Small intestine (tissue), 7 donors: ENCODE results near the gene NMNAT3. TPM values are rescaled to one million over a fixed set of nuclear protein-coding genes. Genes with fewer than 3 reads are reported as not detected.

Source experiments
- DNase-seq, 2 donors: peaks; one replicate each; pipeline versions ENCODE4 v3.0.0 to v3.0.0-alpha.2; 2013
- FAIRE-seq: peaks from 2 replicates; lab custom pipeline; 2012; peaks lifted over from hg19 to GRCh38; lab: Jason Lieb, UNC
- H3K27ac ChIP-seq, 3 donors: one replicate each; pipeline ENCODE4 v1.5.1; 2013; ENCODE audit warnings: low read length in 2 of 3, mild to moderate bottlenecking in 2 of 3, control low read depth in 1 of 3, inconsistent platforms in 1 of 3, low read depth in 1 of 3, moderate library complexity in 1 of 3
- H3K27me3 ChIP-seq, 3 donors: one replicate each; pipeline ENCODE4 v1.6.1; 2013; ENCODE audit warnings: low read length in 3 of 3, inconsistent platforms in 1 of 3; ENCODE audit not compliant: control insufficient read depth in 3 of 3, insufficient read depth in 3 of 3
- H3K36me3 ChIP-seq, 3 donors: one replicate each; pipeline ENCODE4 v1.6.1; 2013; ENCODE audit warnings: low read length in 3 of 3, inconsistent platforms in 1 of 3, low read depth in 1 of 3, mild to moderate bottlenecking in 1 of 3, moderate library complexity in 1 of 3; ENCODE audit not compliant: control insufficient read depth in 3 of 3, insufficient read depth in 2 of 3
- H3K4me1 ChIP-seq, 3 donors: one replicate each; pipeline ENCODE4 v1.6.1; 2013; ENCODE audit warnings: low read length in 2 of 3, inconsistent platforms in 1 of 3, low read depth in 1 of 3, mild to moderate bottlenecking in 1 of 3, moderate library complexity in 1 of 3; ENCODE audit not compliant: control insufficient read depth in 3 of 3, insufficient read depth in 2 of 3
- H3K4me3 ChIP-seq, 3 donors: one replicate each; pipeline ENCODE4 v1.5.1; 2013; ENCODE audit warnings: low read length in 3 of 3, control low read depth in 1 of 3, inconsistent platforms in 1 of 3, low read depth in 1 of 3, mild to moderate bottlenecking in 1 of 3, moderate library complexity in 1 of 3
- H3K9me3 ChIP-seq, 2 donors: one replicate each; pipeline ENCODE4 v1.6.1; 2013; ENCODE audit warnings: low read depth in 1 of 2, low read length in 1 of 2; ENCODE audit not compliant: control insufficient read depth in 2 of 2, insufficient read depth in 1 of 2
- WGBS, 3 donors: extraction: QIAGEN DNeasy Blood & Tissue Kit; methylation state at CpG; one replicate each; pipeline ENCODE4 v1.1.7; 2013; 5-methylcytosine and 5-hydroxymethylcytosine counted together
- polyA plus RNA-seq, 4 donors: library from polyadenylated mRNA; stranded (reverse) in 3 of 4; unstranded in 1 of 4; fragments of 200-250 nt in 3 of 4; fragments of 120-200 nt in 1 of 4; gene quantifications; one replicate each; pipeline versions ENCODE4 v1.2.1 to v1.2.3, GENCODE V29; 2013
- donor health status: healthy with polysubstance abuse.
- donor health status: control.
- donor health status: control.
- donor health status: Bipolar disorder and iron deficiency.
- donor health status: healthy.

The NMNAT3 gene
- polyA plus RNA-seq, 4 donors, result 2.5 to 16.3 (median 7.5) TPM

- H3K27me3 ChIP-seq, result no peaks in the 10 kb centered on the region
- no peak overlapping the region for H3K27ac ChIP-seq
- no peaks in the 10 kb centered on the region for H3K9me3 ChIP-seq
- WGBS, 3 donors, result 72 to 80% (median 79%) methylated on average over 4 of the region's 4 CpGs
- peaks cover 0 to 20% (median 3%) of the 10 kb centered on the region in 3 donors for H3K4me1 ChIP-seq
- FAIRE-seq, result no peak
- H3K4me3 ChIP-seq, result no peak overlapping the region
- no peak for DNase-seq
- H3K36me3 ChIP-seq, result peaks cover 0 to 54% (median 0%) of the 10 kb centered on the region in 3 donors
Measured at GRCh38 chr3:139529662-139530061, 148.1 kb downstream of the NMNAT3 start.

- peaks cover 0 to 51% (median 0%) of the 10 kb centered on the region in 3 donors for H3K36me3 ChIP-seq
- H3K4me3 ChIP-seq, result no peak overlapping the region
- peaks cover 0 to 13% (median 3%) of the 10 kb centered on the region in 3 donors for H3K4me1 ChIP-seq
- H3K27me3 ChIP-seq, result no peaks in the 10 kb centered on the region
- WGBS, 3 donors, result 88 to 92% (median 90%) methylated on average over 3 of the region's 3 CpGs
- H3K9me3 ChIP-seq, result no peaks in the 10 kb centered on the region
- DNase-seq (no peak), FAIRE-seq (no peak)
- H3K27ac ChIP-seq, result no peak overlapping the region
Measured at GRCh38 chr3:139528924-139529323, 148.8 kb downstream of the NMNAT3 start.

- Histone ChIP-seq H3K4me3 (no peak overlapping the region), H3K27me3 (no peaks in the 10 kb centered on the region), H3K27ac (no peak overlapping the region), H3K4me1 (peaks cover 0 to 8% (median 3%) of the 10 kb centered on the region in 3 donors), H3K9me3 (no peaks in the 10 kb centered on the region), H3K36me3 (peaks cover 0 to 50% (median 0%) of the 10 kb centered on the region in 3 donors)
- 83 to 97% (median 93%) methylated on average over 2 of the region's 2 CpGs for whole genome bisulfite sequencing, 3 donors
- DNase-seq (no peak), FAIRE-seq (no peak)
Measured at GRCh38 chr3:139528281-139528680, 149.5 kb downstream of the NMNAT3 start.

- Histone ChIP-seq H3K27ac (no peak overlapping the region), H3K4me3 (no peak overlapping the region), H3K9me3 (no peaks in the 10 kb centered on the region), H3K36me3 (peaks cover 0 to 55% (median 0%) of the 10 kb centered on the region in 3 donors), H3K4me1 (no peaks in the 10 kb centered on the region), H3K27me3 (no peaks in the 10 kb centered on the region)
- 79 to 91% (median 83%) methylated on average over 5 of the region's 5 CpGs for WGBS, 3 donors
- DNase-seq, result no peak
- FAIRE-seq, result no peak
Measured at GRCh38 chr3:139527265-139527664, 150.5 kb downstream of the NMNAT3 start.

GRCh38 chr3:139526146-139526545 lies 151.6 kb downstream of the NMNAT3 start:
- 93 to 95% (median 95%) methylated on average over 2 of the region's 2 CpGs for WGBS, 3 donors
- FAIRE-seq (no peak), DNase-seq (no peak)
- Histone ChIP-seq H3K27me3 (no peaks in the 10 kb centered on the region), H3K27ac (no peak overlapping the region), H3K36me3 (peaks cover 0 to 49% (median 0%) of the 10 kb centered on the region in 3 donors), H3K4me3 (no peak overlapping the region), H3K4me1 (no peaks in the 10 kb centered on the region), H3K9me3 (no peaks in the 10 kb centered on the region)

GRCh38 chr3:139524841-139525636 lies 152.7 kb downstream of the NMNAT3 start:
- FAIRE-seq, result no peak
- DNase-seq, result no peak
- H3K36me3 ChIP-seq, result peaks cover 0 to 50% (median 0%) of the 10 kb centered on the region in 3 donors
- H3K4me3 ChIP-seq, result no peak overlapping the region
- H3K9me3 ChIP-seq, result no peaks in the 10 kb centered on the region
- H3K4me1 ChIP-seq, result peaks cover 0 to 6% (median 0%) of the 10 kb centered on the region in 3 donors
- no peak overlapping the region for H3K27ac ChIP-seq
- WGBS, 3 donors, result 91 to 94% (median 91%) methylated on average over 7 of the region's 7 CpGs
- H3K27me3 ChIP-seq, result no peaks in the 10 kb centered on the region

GRCh38 chr3:139523718-139524117 lies 154.1 kb downstream of the NMNAT3 start:
- Histone ChIP-seq H3K27me3 (no peaks in the 10 kb centered on the region), H3K36me3 (peaks cover 0 to 55% (median 0%) of the 10 kb centered on the region in 3 donors), H3K4me3 (no peak overlapping the region), H3K4me1 (peaks cover 0 to 15% (median 3%) of the 10 kb centered on the region in 3 donors), H3K27ac (no peak overlapping the region), H3K9me3 (no peaks in the 10 kb centered on the region)
- no peak for DNase-seq
- no peak for FAIRE-seq
- WGBS, 3 donors, result 71 to 95% (median 86%) methylated on average over 1 of the region's 1 CpG

GRCh38 chr3:139523166-139523565 lies 154.6 kb downstream of the NMNAT3 start:
- H3K36me3 ChIP-seq, result peaks cover 0 to 55% (median 0%) of the 10 kb centered on the region in 3 donors
- H3K27ac ChIP-seq, result no peak overlapping the region
- WGBS, 3 donors, result 90 to 98% (median 91%) methylated on average over 5 of the region's 5 CpGs
- H3K27me3 ChIP-seq, result no peaks in the 10 kb centered on the region
- no peak overlapping the region for H3K4me3 ChIP-seq
- no peak for FAIRE-seq
- DNase-seq, result no peak
- H3K4me1 ChIP-seq, result peaks cover 0 to 15% (median 3%) of the 10 kb centered on the region in 3 donors
- H3K9me3 ChIP-seq, result no peaks in the 10 kb centered on the region
